Activated CD4-positive, alpha-beta T cell treated with anti-CD3 and anti-CD28 coated beads for 36 hours (primary cell): ENCODE measurements around the gene SLC5A6. TPM values are rescaled to one million over a fixed set of nuclear protein-coding genes. Genes with fewer than 3 reads are reported as not detected.

ENCODE experiments used
- ATAC-seq: fragments of 200-7000 bp; cut with Tn5 transposase; one replicate; pipeline ENCODE4 v1.10.0; 2021; ENCODE audit warnings: mild to moderate bottlenecking, moderate library complexity
- CTCF ChIA-PET: fragments of 350-600 bp; sonication (Branson Sonifier 250); formaldehyde crosslinking; loops from one replicate; lab custom pipeline; 2021; ENCODE audit warnings: antibody characterized with exemption; lab: Charles Lee
- POLR2A ChIA-PET: fragments of 350-600 bp; sonication (Branson Sonifier 250); formaldehyde crosslinking; loops from one replicate; lab custom pipeline; 2021; ENCODE audit warnings: antibody characterized with exemption, inconsistent platforms; lab: Charles Lee
- DNase-seq: peaks from one replicate; pipeline ENCODE4 v3.0.0-alpha.2; 2020
- H3K27ac Mint-ChIP-seq: one replicate; pipeline ENCODE4 v1.8.0; 2021; ENCODE audit warnings: mixed read lengths
- H3K27me3 Mint-ChIP-seq: one replicate; pipeline ENCODE4 v1.8.0; 2021; ENCODE audit warnings: mixed read lengths
- H3K36me3 Mint-ChIP-seq: one replicate; pipeline ENCODE4 v1.8.0; 2021; ENCODE audit warnings: low read depth, mixed read lengths
- H3K4me1 Mint-ChIP-seq: one replicate; pipeline ENCODE4 v1.8.0; 2021; ENCODE audit warnings: mixed read lengths
- H3K4me3 Mint-ChIP-seq: one replicate; pipeline ENCODE4 v1.8.0; 2021; ENCODE audit warnings: mild to moderate bottlenecking, moderate library complexity, mixed read lengths
- H3K9me3 Mint-ChIP-seq: one replicate; pipeline ENCODE4 v1.8.0; 2021; ENCODE audit warnings: low read depth, mixed read lengths
- intact Hi-C, 2 experiments: fragments of 100-400 bp; cut with DNase I in 1 of 2; cut with micrococcal nuclease in 1 of 2; formaldehyde crosslinking; loops; one replicate each; pipeline versions ENCODE4 v1.14.2 to v1.15.1; 2022 to 2024; cut with DNase I, micrococcal nuclease
- total RNA-seq, 2 experiments: library from RNA; stranded (reverse); gene quantifications; one replicate each; pipeline ENCODE4 v1.2.3, GENCODE V29; 2021

SLC5A6 gene
- 10 to 100 TPM; 27.3 to 34.9 TPM for total RNA-seq

DNA sequence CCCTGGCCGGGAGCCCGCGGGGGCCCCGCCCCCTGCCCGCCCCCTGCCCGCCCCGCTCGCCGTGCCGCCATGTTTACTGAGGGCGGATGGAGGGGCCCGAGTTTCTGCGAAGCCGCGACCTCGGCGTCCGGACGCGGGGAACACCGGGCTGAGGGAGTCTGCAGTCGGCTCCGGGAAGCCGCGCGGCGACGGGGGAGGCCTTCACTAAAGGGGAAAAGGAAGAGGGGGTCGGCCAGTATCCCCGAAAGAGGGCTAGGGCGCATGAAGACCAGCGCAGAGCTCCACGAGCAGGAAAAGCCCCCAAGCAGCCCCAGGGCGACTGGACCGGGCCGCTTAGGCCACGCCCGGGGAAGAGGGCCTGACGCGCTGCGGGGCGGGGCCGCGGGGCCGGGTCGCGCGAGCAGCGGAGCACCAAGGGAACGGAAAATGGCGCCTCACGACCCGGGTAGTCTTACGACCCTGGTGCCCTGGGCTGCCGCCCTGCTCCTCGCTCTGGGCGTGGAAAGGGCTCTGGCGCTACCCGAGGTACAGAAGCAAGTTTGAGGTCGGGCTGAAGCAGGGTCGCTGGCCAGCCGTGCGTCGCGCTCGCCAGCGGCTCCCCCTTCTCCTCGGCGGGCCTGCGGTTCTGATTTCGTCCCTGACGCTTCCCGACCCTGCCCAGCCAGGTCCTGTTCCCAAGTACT is at the start of gene SLC5A6, which contains the start of gene ATRAID:
TSS of gene SLC5A6 (minus strand) at position 326 of the 683 bp plus-strand sequence. CDS start 4,618 bp downstream, outside the sequence.
TSS of gene ATRAID (plus strand) at position 99 of the 683 bp plus-strand sequence. CDS start at position 427, 328 bp downstream.
- no peaks in the 10 kb centered on the region for H3K9me3 Mint-ChIP-seq
- H3K36me3 Mint-ChIP-seq, result peaks cover 38% of the 10 kb centered on the region
- peaks cover 35% of the 10 kb centered on the region for H3K4me1 Mint-ChIP-seq
- peak within 1 kb of the TSS; percentile 100 for H3K27ac Mint-ChIP-seq
- no peaks in the 10 kb centered on the region for H3K27me3 Mint-ChIP-seq
- ChIA-PET POLR2A (interaction anchor here (0.5 to 1.2 kb wide), 2 partner anchors 18 to 196 kb away, joined by 3 to 4 read pairs; no protein-coding TSS in a partner anchor), CTCF (interaction anchor here (1.2 kb wide), 1 partner anchor 133 kb away, joined by 3 read pairs; no protein-coding TSS in a partner anchor)
- ATAC-seq (peak; percentile 90), DNase-seq (peak; percentile 93)
- H3K4me3 Mint-ChIP-seq, result peak within 1 kb of the TSS; percentile 99
- intact Hi-C loops, result loop anchor here (1.0 to 10.0 kb wide), 17 partner anchors 51 to 1683 kb away; partner anchors contain the start of genes GTF3C2 (in 2 of the 2), PREB (in 2 of the 2), AGBL5 (in 1 of the 2) and EIF2B4 (in 1 of the 2)

GRCh38 chr2:27261241-27261925 is 49.3 kb upstream of the SLC5A6 start:
- ChIA-PET CTCF (interaction anchor here (2.7 to 6.3 kb wide), 2 partner anchors 19 to 42 kb away, joined by 16 to 82 read pairs; partner anchors contain the start of gene TRIM54), POLR2A (interaction anchor here (0.7 kb wide), 1 partner anchor 103 kb away, joined by 3 read pairs; no protein-coding TSS in a partner anchor)
- no peak for ATAC-seq
- DNase-seq, result no peak
- Mint-ChIP-seq H3K4me1 (peaks cover 23% of the 10 kb centered on the region), H3K27me3 (peaks cover 53% of the 10 kb centered on the region), H3K27ac (no peak overlapping the region), H3K9me3 (no peaks in the 10 kb centered on the region), H3K4me3 (peak overlapping the region; percentile 13), H3K36me3 (no peaks in the 10 kb centered on the region)
- intact Hi-C loops, result loop anchor here (5.0 kb wide), 2 partner anchors 46 to 414 kb away; partner anchors contain the start of genes DPYSL5 (in 1 of the 2) and UCN (in 1 of the 2)

- ChIA-PET POLR2A (no interaction called here), CTCF (no interaction called here)
- DNase-seq (no peak), ATAC-seq (no peak)
- peaks cover 4% of the 10 kb centered on the region for H3K4me1 Mint-ChIP-seq
- intact Hi-C loops, result no loop called here
- no peaks in the 10 kb centered on the region for H3K9me3 Mint-ChIP-seq
- no peaks in the 10 kb centered on the region for H3K36me3 Mint-ChIP-seq
- no peak overlapping the region for H3K27ac Mint-ChIP-seq
- H3K27me3 Mint-ChIP-seq, result peaks cover 44% of the 10 kb centered on the region
- H3K4me3 Mint-ChIP-seq, result no peak overlapping the region
Measured at GRCh38 chr2:27258051-27258450, 46.0 kb upstream of the SLC5A6 start.

- DNase-seq (no peak), ATAC-seq (no peak)
- no peak overlapping the region for H3K4me3 Mint-ChIP-seq
- H3K27me3 Mint-ChIP-seq, result peaks cover 42% of the 10 kb centered on the region
- POLR2A ChIA-PET, result no interaction called here
- no peaks in the 10 kb centered on the region for H3K9me3 Mint-ChIP-seq
- H3K27ac Mint-ChIP-seq, result no peak overlapping the region
- CTCF ChIA-PET, result interaction anchor here (0.5 to 1.2 kb wide), 3 partner anchors 14 to 47 kb away, joined by 4 to 5 read pairs (median 4); no protein-coding TSS in a partner anchor
- peaks cover 4% of the 10 kb centered on the region for H3K4me1 Mint-ChIP-seq
- H3K36me3 Mint-ChIP-seq, result no peaks in the 10 kb centered on the region
- intact Hi-C loops, result no loop called here
Measured at GRCh38 chr2:27256855-27257454, 44.9 kb upstream of the SLC5A6 start.

DNA sequence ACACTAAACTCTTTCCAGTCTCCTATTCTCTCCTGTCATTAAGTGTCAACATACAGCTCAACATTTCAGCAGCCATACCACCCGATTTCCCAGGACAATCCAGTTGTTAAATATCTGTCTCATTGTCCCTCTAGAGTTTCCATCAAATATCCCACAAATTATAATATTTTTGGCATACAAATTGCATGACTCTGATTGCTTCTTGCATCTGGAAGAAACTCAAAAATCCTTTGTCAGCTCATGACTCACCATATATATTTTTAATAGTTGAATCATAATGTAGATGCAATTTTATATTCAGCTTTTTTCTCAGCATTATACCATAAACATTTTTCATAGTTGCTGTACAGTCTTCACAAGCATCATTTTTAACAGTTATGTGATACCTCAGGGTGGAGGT is 43.6 kb upstream of the SLC5A6 start:
- H3K9me3 Mint-ChIP-seq, result no peaks in the 10 kb centered on the region
- intact Hi-C loops, result no loop called here
- ChIA-PET CTCF (interaction anchor here (0.9 to 1.5 kb wide), 3 partner anchors 18 to 48 kb away, joined by 3 read pairs; no protein-coding TSS in a partner anchor), POLR2A (no interaction called here)
- no peaks in the 10 kb centered on the region for H3K4me1 Mint-ChIP-seq
- ATAC-seq (no peak), DNase-seq (no peak)
- H3K27ac Mint-ChIP-seq, result no peak overlapping the region
- H3K36me3 Mint-ChIP-seq, result no peaks in the 10 kb centered on the region
- H3K4me3 Mint-ChIP-seq, result no peak overlapping the region
- H3K27me3 Mint-ChIP-seq, result peaks cover 30% of the 10 kb centered on the region

- CTCF ChIA-PET, result interaction anchor here (0.9 to 1.5 kb wide), 3 partner anchors 19 to 48 kb away, joined by 3 read pairs; no protein-coding TSS in a partner anchor
Measured at GRCh38 chr2:27255187-27255586, 43.1 kb upstream of the SLC5A6 start.

DNA sequence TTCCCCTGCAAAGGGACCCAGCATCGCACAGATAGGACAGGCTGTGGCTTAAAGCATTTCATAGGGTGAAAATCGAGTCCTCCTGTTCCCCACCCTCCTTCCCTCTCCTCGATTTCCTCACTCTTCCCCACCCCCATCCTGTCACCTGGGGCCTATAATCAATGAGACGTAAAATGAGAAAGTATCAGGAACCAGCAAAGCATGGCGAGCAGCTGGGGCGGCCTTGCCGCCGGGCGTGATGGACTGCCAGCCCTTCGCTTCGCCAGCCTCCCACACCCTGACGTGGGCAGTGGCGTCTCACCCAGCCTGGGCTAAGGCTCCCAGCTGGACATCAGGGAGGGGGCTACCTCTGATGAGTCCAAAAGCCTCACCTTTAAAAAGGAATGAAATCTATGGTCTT is 39.7 kb upstream of the SLC5A6 start:
- ChIA-PET CTCF (interaction anchor here (1.3 to 3.9 kb wide), 3 partner anchors 29 to 51 kb away, joined by 3 to 37 read pairs (median 14); partner anchors contain the start of gene TRIM54), POLR2A (interaction anchor here (1.0 kb wide), 1 partner anchor 52 kb away, joined by 6 read pairs; no protein-coding TSS in a partner anchor)
- Mint-ChIP-seq H3K9me3 (no peaks in the 10 kb centered on the region), H3K4me3 (no peak overlapping the region), H3K27ac (no peak overlapping the region), H3K4me1 (peaks cover 2% of the 10 kb centered on the region), H3K27me3 (peaks cover 13% of the 10 kb centered on the region), H3K36me3 (no peaks in the 10 kb centered on the region)
- no peak for DNase-seq
- intact Hi-C loops, result loop anchor here in 1 of 2 experiments (5.0 kb wide), 1 partner anchor 51 kb away; no protein-coding TSS in a partner anchor
- ATAC-seq, result no peak

More at GRCh38 chr2:27255187-27255586, 43.1 kb upstream of the SLC5A6 start:
- Mint-ChIP-seq H3K9me3 (no peaks in the 10 kb centered on the region), H3K4me3 (no peak overlapping the region), H3K27ac (no peak overlapping the region), H3K36me3 (no peaks in the 10 kb centered on the region), H3K27me3 (peaks cover 27% of the 10 kb centered on the region), H3K4me1 (peaks cover 2% of the 10 kb centered on the region)
- intact Hi-C loops, result no loop called here
- DNase-seq (no peak), ATAC-seq (no peak)
- POLR2A ChIA-PET, result no interaction called here

DNA sequence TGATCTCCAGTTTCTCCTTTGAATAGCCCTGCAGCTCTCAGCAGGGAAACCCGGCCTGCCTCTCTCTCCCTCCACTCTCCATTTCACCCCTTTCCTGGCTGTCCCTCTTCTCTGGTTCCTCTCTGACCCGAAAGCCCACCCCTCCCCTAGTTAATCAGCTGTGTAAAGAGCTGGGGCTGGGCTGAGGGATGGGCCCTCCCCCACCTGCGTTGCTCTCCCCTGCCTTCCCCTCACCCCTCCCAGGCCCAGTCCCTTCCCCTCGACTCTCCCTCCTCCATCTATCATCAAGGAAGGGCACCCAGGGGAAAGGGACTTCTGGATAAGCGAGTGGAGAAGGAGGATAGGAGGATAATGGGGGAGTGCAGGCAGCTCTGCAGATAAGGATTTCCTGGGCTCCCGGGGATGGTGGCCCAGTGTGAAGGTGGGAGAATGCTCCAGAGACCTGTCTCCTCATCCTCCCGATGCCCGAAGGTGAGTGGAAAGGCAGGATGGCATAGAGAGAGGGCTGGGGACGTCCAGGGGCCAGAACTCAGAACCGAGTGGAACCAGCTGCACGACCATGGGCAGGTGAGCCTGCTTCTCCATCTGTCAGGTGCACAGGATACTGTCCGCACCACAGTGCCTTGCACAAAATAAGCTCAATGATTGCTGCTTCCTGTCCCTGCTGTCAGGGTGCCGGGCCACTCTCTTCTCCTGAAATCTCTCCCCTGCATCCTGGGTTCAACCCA is 38.7 kb upstream of the SLC5A6 start:
- ChIA-PET CTCF (interaction anchor here (0.6 to 3.9 kb wide), 7 partner anchors 16 to 113 kb away, joined by 3 to 37 read pairs (median 6); partner anchors contain the start of gene TRIM54), POLR2A (interaction anchor here (1.0 kb wide), 1 partner anchor 53 kb away, joined by 6 read pairs; no protein-coding TSS in a partner anchor)
- H3K27me3 Mint-ChIP-seq, result peaks cover 10% of the 10 kb centered on the region

DNA sequence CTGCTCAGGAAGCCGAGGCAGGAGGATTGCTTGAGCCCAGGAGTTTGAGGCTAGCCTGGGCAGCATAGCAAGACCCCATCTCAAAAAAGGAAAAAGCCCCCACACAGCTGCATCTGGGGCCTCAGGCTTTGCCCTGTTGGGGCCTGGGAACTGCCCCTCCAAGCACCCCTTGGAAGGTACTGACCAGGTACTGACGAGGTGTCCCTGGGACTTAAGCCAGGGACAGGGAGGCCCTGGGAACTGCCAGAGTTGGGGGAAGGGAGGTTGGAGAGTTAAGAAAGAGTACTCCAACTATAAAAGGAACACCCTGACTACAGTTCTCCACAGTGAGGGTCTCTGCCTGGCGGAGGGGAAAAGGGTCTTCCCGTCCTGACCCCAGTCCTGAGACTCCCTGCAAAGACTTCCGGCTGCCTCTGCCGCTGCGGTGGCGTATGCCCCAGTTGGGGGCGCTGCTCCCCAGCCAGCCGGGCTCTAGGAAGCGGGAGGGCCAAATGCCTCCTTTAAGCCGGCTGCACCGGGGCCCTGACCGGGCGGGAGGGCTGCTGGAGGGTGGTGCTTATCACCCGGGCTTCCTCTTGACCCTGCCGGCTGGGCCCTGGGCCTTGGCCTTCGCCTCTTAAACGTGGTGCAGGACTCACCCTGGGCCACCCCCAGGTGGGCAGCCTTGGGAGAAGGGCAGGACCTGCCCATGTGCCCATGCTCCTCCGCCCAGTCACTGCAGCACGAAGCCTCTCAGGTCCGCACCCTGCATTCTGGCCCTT is 38.0 kb upstream of the SLC5A6 start:
- peaks cover 2% of the 10 kb centered on the region for H3K4me1 Mint-ChIP-seq
- intact Hi-C loops, result loop anchor here (1.0 to 5.0 kb wide), 3 partner anchors 30 to 53 kb away; no protein-coding TSS in a partner anchor
- DNase-seq, result peak; percentile 83
- ChIA-PET POLR2A (no interaction called here), CTCF (interaction anchor here (0.7 to 3.9 kb wide), 13 partner anchors 10 to 288 kb away, joined by 3 to 37 read pairs (median 4); partner anchors contain the start of gene TRIM54)
- no peak overlapping the region for H3K27ac Mint-ChIP-seq
- no peaks in the 10 kb centered on the region for H3K9me3 Mint-ChIP-seq
- H3K27me3 Mint-ChIP-seq, result peaks cover 4% of the 10 kb centered on the region
- no peaks in the 10 kb centered on the region for H3K36me3 Mint-ChIP-seq
- peak; percentile 93 for ATAC-seq
- H3K4me3 Mint-ChIP-seq, result no peak overlapping the region

More for the DNA sequence above, 38.7 kb upstream of the SLC5A6 start:
- Mint-ChIP-seq H3K4me3 (no peak overlapping the region), H3K9me3 (no peaks in the 10 kb centered on the region), H3K27ac (no peak overlapping the region), H3K36me3 (no peaks in the 10 kb centered on the region), H3K4me1 (peaks cover 2% of the 10 kb centered on the region)
- ATAC-seq (no peak), DNase-seq (no peak)
- intact Hi-C loops, result loop anchor here (1.0 to 5.0 kb wide), 3 partner anchors 29 to 52 kb away; no protein-coding TSS in a partner anchor
